ENCODE results near the gene PTGER3. TPM values are rescaled to one million over a fixed set of nuclear protein-coding genes. Genes with fewer than 3 reads are reported as not detected.

PTGER3 gene
- total and polyA plus RNA-seq, 2 experiments from 2014 or later = 2.6 to 4.4 TPM

GRCh38 chr1:70970407-70970806 is 77.2 kb downstream of the PTGER3 start:
- no peak for TF ChIP-seq CTCF (IDR thresholded peaks at IDR 0.05; ENCODE audit: low read depth, low read length)
- no peak for DNase-seq (ENCODE audit: low read depth in 1 of 2, low spot score in 1 of 2)
- H3K4me1 ChIP-seq (ENCODE audit: low read depth) = no peaks in the 10 kb centered on the region
- H3K9me3 ChIP-seq (ENCODE audit: low read depth) = no peaks in the 10 kb centered on the region
- H3K36me3 ChIP-seq = no peaks in the 10 kb centered on the region
- H3K4me3 ChIP-seq = no peak overlapping the region
- H3K27ac ChIP-seq = no peak overlapping the region
- no peaks in the 10 kb centered on the region for H3K27me3 ChIP-seq

- H3K9me3 ChIP-seq (ENCODE audit: low read depth) = no peaks in the 10 kb centered on the region
- H3K4me3 ChIP-seq = no peak overlapping the region
- no peaks in the 10 kb centered on the region for H3K4me1 ChIP-seq (ENCODE audit: low read depth)
- peak in 1 of 2 donors; percentile 1 for DNase-seq (ENCODE audit: low read depth in 1 of 2, low spot score in 1 of 2)
- TF ChIP-seq CTCF (IDR thresholded peaks at IDR 0.05; ENCODE audit: low read depth, low read length) = peak; percentile 27
- no peaks in the 10 kb centered on the region for H3K27me3 ChIP-seq
- H3K27ac ChIP-seq = no peak overlapping the region
- H3K36me3 ChIP-seq = no peaks in the 10 kb centered on the region
Measured at GRCh38 chr1:70966018-70966638, 81.5 kb downstream of the PTGER3 start.

- no peak for TF ChIP-seq CTCF (IDR thresholded peaks at IDR 0.05; ENCODE audit: low read depth, low read length)
- H3K4me1 ChIP-seq (ENCODE audit: low read depth) = no peaks in the 10 kb centered on the region
- no peak for DNase-seq (ENCODE audit: low read depth in 1 of 2, low spot score in 1 of 2)
- no peaks in the 10 kb centered on the region for H3K27me3 ChIP-seq
- H3K36me3 ChIP-seq = no peaks in the 10 kb centered on the region
- no peak overlapping the region for H3K27ac ChIP-seq
- no peaks in the 10 kb centered on the region for H3K9me3 ChIP-seq (ENCODE audit: low read depth)
- H3K4me3 ChIP-seq = no peak overlapping the region
Measured at GRCh38 chr1:70963374-70963773, 84.2 kb downstream of the PTGER3 start.

GRCh38 chr1:70961374-70961975 is 86.1 kb downstream of the PTGER3 start:
- no peak for DNase-seq (ENCODE audit: low read depth in 1 of 2, low spot score in 1 of 2)
- H3K9me3 ChIP-seq (ENCODE audit: low read depth) = no peaks in the 10 kb centered on the region
- no peaks in the 10 kb centered on the region for H3K4me1 ChIP-seq (ENCODE audit: low read depth)
- H3K27ac ChIP-seq = no peak overlapping the region
- TF ChIP-seq CTCF (IDR thresholded peaks at IDR 0.05; ENCODE audit: low read depth, low read length) = no peak
- no peaks in the 10 kb centered on the region for H3K36me3 ChIP-seq
- H3K27me3 ChIP-seq = no peaks in the 10 kb centered on the region
- no peak overlapping the region for H3K4me3 ChIP-seq

- Histone ChIP-seq H3K9me3 (ENCODE audit: low read depth) (no peaks in the 10 kb centered on the region), H3K27ac (no peak overlapping the region), H3K4me1 (ENCODE audit: low read depth) (no peaks in the 10 kb centered on the region), H3K27me3 (no peaks in the 10 kb centered on the region), H3K4me3 (no peak overlapping the region), H3K36me3 (no peaks in the 10 kb centered on the region)
- DNase-seq (ENCODE audit: low read depth in 1 of 2, low spot score in 1 of 2) = no peak
- TF ChIP-seq CTCF (IDR thresholded peaks at IDR 0.05; ENCODE audit: low read depth, low read length) = no peak
Measured at GRCh38 chr1:70948396-70949017, 99.1 kb downstream of the PTGER3 start.

All from cardiac muscle cell (in vitro differentiated cells and primary cell).